Astrocyte of the hippocampus (primary cell): ENCODE measurements around the gene SUSD4.

Experiments
- DNase-seq: peaks from one replicate; pipeline ENCODE4 v3.0.0; 2011; ENCODE audit warnings: low read depth, low spot score

The SUSD4 gene

DNA sequence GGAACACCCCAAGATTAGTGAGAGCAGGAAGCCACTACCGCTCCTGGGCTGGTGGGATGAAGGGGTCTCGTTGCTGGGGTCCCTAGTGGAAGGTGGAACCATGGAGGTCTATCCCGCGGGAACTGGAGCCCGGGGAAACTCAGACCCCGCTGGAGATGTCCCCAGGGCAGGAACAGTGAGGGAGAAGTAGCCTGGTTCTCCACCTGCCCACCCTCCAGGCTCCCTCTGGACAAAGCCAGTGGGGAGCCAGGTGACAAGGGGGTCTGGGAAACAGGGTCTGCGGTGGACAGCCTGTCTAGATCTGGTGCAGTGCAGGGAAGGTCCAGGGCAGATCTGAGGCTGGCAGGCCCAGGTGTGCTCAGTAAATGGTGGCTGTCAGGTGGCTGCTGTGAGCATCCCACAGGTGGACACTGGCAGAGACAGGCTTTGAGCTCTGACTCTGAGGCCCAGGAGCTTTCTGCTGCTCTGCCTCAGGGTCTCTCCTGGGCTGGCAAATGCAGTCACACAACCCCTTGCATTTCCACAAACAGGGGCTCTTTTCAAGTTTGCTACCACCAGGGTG is 132.9 kb downstream of the SUSD4 start:
- DNase-seq: peak; percentile 7

DNA sequence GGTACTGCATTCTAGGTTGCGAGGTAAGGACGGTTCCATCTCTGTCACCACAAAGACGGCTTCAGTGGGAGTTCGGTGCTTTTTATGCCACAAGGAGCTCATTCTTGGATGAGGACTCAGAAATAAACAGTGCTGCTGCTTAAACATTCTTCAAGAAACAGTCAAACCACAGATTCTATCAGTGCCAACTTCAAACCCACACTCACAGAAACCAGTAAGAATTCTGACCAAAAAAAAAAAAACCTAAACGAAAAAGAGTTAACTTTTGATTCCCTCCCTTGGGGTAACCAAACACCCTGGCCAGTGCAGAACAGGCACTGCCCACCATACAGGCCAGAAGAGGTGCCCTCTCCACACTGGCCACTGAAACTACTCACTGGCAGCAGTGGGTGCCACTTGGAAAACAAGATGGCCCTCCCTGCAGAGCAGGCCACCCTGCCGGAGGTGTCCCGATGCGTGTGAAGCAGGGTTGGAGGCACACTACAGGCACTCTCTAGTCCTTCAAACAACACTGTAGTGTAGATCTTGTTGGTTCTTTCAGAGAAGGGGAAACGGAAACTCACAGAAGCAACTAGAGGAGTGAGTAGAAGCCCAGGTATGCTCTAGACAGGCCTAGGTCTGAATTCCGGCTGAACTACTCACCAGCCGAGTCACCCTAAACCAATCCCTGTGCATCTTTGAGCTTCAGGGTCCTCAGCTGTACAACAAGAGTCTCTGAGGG is 133.7 kb downstream of the SUSD4 start:
- DNase-seq: peak; percentile 90

DNA sequence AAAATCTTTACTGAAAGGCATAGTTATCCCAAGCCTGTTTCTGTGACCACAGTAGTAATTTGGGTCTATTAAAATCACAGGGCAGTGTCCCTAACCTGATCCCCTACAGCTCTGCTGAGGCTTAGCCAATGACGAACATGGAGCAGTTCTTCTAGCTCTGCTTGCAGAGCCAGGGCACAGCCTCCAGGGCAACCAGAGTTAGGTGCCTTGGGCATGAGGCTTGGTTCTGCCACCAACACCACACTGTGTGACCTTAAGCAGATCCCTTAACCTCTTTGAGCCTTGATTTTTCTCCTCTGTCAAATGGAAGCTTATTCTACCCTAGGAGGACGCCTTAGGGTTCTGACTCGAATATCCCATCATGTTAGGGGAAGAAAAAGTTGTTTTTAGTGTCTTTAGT is 134.2 kb downstream of the SUSD4 start:
- DNase-seq: no peak

DNA sequence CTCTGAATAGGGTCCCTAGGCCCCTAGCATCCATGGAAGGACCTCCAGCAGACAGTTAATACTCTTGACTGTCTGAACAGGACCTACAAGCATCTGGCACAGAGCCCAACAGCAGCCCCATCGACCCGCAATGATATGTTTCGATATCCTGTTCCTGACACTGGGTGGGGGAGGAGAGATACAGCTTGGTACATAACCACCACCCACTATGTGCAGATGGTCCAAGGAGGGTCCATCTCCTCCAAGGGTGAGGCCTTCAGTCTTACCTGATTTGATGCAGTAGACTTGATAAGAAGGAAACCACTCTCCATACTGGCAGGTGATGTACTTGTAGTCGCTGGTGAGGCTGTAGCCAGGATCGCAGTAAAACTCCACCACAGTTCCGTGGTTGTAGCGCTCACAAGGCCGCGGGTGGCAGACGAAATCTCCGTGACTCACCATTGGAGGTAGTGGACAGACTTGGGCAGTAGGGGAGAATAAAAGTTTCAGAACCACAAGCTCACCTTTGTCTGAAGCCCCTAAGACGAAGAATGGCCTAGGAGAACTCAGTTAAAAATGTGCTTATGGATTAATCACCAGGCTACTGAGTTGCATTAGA is 134.9 kb downstream of the SUSD4 start:
- DNase-seq: peak; percentile 17

DNA sequence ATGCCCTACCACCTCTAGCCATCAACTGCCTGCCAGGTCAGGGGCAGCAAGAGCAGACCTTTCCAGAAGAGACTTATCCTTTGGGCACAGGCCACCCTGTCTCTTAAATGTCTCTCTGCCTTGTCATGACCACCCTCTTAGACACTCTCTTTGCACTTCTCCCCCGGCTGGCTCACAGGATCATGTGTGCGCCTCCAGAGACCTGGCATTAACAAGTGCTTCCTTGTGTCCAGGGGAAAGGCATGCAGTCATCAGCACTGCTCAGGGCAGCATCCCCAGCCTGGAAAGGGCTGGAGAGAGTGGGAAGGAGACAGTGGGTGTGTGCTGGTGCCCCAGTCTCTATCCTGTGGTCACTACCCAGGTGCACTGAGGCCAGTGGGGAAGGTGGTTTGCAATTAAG is 135.8 kb downstream of the SUSD4 start:
- no peak for DNase-seq

DNA sequence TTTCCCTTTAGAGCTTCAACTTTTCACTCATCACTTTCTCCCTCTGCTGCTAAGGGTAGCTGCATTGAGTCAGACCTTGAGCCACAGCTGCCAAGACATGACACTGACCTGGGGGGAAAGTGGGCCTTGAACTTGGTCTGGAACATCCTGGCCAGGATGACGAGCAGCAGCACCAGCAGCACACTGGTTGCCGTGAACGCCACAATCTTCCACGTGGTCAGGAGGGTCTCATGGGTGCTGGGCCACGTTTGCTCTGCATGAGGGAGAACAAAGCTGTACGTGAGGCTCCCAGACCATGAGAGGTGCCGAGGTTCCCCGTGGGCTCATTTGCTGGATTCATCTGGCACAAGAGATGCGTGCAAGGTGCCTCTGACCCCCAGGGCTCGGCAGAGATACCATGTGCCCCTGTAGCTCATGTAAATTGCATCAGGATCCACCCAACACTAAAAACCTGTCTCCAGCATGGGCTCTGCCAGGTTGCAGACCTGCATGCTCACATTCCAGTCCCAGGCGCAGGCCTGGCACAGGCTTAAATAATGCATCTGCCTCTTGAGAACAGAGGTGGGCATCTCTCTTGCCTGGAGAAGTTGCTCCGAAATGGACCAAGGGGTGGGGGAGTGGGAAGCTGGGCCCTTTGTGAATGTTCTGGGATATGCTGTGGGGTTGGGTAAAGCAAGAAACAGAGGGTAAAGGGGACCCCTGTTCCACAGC is 136.3 kb downstream of the SUSD4 start:
- no peak for DNase-seq

DNA sequence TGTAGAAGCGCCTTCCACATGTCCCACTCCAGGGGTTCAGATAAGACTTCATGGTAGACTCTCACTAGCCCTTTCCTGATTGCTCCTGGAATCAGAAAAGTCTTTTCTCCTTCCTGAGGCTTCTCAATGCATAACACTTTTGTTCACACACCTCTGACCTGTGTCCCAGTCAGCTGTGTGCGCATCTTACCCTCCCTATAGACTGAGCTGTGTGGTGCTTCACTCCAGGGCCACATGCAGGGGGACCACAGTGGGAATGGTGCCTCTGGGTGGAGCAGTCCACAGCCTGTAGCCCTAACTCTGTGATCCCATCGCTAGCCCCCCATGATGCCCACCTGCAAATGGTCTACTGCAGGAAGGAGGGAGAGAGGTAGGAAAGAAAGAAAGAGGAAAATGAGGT is 136.9 kb downstream of the SUSD4 start:
- no peak for DNase-seq

DNA sequence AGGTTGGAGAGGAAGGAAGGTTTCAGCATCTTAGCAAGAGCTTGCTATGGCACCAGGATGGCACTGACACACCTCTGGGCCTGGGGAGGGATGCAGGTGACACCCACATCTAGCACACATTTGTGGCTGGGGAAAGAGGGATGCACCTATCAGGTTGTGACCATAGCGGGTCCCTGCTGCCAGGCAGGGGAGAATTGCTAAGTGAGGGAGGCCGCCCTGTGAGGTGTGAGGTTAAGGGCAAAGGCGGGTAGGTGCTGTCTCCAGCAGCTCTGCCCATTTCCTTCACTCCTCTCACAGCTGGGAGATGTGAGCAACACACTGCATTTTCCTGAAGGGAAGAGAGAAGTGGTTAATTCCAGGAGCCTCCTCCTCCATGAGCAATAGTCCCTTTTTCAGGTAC is 137.7 kb downstream of the SUSD4 start:
- DNase-seq: no peak

DNA sequence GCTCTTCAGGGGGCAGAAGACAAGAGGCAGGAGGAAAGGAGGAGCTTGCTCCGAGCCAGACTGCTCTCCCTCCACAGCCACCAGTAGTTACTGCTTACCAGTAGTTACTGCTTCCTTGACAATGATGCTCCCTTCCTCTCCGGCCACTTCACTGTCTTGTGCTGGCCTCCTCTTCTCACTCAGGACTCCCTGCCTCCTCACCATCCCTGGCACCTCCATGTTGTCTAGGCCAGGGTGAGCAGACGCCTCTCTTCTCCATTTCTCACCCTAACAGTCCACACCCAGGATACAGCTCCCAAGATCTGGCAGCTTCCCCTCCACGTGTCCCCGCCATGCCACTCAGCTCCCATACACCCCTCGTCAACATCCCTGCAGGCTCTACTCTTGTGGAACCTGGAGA is 138.5 kb downstream of the SUSD4 start:
- DNase-seq: no peak

DNA sequence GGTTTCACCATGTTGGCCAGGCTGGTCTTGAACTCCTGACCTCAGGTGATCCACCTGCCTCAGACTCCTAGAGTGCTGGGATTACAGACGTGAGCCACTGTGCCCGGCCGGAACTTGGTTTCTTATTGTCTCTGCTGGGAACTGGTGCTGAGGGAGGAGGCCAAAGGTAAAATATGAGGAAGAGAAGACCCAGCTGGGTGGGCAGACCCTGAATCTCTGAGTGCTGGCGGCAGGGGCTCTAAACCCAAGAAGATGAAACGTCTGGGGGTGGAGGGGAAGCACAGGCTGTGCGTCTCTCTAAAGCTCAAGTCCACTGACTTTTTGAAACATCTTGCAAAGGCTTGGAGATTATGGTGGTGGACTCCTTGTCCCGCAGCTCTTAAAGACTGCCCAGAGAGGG is 138.9 kb downstream of the SUSD4 start:
- no peak for DNase-seq

DNA sequence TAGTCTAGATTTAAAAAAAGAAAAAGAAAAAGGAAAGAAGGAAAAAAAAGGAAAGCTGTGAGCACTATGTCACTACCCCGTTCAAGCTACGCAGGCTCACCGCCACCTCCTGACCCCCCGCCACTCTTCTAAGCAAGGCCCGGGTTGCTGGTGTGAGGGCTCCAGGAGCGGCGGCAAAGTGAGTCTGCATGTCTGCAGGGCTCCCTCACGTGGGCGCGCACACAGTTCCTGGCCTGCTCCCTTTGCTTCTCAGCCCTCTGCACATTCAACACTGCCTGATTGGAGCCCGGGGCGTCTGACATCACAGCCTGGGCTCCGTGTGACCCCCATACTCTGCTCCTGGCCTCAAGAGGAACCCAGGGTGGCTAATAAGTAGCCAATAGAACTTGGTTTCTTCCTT is 139.5 kb downstream of the SUSD4 start:
- DNase-seq: no peak

DNA sequence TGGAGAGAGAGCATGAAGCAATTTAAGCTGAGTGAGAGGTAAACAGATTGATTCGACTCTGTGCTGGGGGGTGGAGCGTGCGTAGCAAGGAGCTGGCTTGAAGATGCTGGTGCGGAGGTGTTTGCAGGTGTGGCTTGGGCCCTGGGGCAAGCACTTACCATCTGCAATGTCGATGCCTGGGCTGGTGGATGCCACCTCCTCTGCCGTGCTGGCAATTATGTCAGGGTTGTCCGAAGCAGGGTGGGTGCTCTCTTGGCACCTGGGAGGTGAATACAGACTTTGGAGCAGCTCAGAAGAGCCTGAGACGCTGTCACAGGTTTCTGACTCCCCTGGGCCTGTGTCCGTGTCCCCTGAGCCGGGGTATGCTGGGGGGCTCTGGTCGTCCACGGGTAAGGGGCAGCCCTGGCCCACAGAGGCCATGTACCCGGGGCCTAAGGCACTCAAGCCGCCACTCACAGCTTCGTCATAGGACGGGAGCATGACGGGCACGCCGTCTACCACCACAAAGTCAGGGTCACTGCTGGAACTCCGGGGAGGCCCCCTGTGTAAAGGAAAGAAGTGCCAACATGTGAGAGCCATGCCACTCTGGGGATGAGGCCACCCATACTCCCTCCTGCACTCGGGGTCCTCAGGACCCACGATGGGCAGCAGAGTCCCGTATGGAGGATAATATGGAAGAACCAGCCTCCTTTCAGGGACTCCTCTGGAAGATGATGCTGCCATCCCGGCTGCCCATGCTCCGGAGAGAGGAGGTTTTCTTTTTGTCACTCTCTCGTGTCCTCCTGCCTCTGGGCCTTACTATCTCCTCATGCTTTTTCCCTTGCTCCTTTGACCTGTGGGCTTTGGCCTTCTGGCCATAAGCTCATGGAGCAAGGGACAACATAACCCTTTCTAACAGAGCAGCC is 140.6 kb downstream of the SUSD4 start:
- DNase-seq: no peak

DNA sequence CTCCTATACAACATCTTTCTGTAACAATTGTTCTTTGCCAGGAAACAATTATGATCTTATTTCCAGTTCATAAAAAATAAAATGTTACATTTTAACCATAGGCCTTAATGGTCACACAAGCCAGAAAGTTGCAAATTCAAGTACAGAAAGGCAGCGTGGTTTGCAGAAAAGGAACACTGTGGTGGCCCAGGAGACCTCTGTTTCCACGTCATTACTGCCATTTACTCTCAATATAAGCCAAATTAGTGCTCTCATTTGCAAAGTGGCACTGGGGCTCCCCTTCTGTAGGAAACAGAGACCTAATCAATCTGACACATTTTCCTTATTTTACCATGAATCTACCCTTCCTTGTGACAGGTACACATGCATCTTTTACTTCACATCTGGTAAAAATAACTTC is 141.6 kb downstream of the SUSD4 start:
- no peak for DNase-seq

DNA sequence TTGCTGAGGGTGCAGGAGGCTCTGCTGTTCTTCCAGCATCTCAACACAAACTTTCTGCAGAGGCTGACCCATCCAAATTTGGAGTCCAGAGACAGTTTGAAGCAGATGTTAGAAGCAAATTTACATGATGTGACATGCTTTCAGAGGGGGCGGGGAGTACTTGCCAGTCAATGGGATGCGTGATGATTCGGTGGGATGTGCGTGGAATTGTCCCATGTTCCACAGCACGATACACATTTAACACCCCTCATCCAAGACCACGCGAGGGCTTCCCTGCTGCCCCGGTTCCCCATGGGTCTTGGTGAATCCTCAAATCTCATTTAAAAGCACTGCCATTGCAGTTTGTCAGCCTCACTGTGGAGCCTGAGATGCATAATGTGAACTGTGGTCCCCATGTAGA is 142.3 kb downstream of the SUSD4 start:
- no peak for DNase-seq

DNA sequence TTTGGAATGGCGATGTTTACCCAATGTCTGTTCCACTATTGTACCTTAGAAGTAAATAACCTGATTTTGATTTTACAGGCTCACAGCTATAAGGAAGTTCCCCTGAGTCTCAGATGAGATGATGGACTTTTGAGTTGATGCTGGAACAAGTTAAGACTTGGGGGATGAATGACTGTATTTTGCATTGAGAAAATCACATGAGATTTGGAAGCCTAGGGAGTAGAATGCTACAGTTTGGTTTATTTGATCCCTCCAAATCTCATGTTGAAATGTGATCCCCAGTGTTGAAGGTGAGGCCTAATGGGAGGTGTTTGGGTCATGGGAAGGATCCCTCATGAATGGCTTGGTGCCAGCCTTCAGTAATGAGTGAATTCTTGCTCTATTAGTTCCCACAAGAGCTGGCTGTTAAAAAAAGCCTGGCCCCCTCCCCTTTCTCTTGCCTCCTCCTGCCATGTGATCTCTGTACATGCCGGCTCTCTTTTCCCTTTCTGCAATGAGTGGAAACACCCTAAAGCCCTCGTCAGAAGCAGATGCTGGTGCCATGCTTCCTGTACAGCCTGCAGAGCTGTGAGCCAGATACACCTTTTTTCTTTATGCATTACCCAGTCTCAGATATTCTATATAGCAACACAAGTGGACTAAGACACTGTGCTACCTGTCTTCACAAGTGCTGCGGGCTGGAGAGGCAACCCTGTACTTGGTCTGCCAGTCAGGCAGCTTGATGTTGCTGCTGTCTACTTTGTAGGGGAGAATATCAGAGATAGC is 143.9 kb downstream of the SUSD4 start:
- DNase-seq: no peak

DNA sequence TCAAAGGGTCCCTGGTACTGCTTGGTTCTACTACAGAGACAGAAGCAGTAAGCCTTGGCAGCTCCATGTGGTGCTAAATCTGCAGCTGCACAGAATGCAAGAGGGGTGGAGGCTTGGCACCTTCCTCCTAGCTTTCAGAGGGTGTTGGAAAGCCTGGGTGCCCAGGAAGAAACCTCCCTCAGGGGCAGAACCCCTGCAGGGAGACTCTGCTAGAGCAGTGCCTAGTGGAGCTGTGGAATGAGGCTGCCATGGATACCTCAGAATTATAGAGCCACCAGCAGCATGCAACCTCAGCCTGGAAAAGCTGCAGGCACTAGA is 144.7 kb downstream of the SUSD4 start:
- DNase-seq: no peak

DNA sequence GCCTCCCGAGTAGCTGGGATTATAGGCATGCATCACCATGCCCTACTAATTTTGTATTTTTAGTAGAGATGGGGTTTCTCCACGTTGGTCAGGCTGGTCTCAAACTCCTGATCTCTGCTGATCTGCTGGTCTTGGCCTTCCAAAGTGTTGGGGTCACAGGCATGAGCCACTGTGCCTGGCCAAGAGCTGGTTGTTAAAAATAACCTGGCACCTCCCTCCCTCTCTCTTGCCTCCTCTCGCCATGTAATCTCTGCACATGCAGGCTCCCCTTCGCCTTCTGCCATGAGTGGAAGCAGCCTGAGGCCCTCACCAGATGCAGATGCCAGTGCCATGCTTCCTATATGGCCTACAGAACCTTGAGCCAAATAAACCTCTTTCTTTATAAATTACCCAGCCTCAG is 146.2 kb downstream of the SUSD4 start:
- no peak for DNase-seq

DNA sequence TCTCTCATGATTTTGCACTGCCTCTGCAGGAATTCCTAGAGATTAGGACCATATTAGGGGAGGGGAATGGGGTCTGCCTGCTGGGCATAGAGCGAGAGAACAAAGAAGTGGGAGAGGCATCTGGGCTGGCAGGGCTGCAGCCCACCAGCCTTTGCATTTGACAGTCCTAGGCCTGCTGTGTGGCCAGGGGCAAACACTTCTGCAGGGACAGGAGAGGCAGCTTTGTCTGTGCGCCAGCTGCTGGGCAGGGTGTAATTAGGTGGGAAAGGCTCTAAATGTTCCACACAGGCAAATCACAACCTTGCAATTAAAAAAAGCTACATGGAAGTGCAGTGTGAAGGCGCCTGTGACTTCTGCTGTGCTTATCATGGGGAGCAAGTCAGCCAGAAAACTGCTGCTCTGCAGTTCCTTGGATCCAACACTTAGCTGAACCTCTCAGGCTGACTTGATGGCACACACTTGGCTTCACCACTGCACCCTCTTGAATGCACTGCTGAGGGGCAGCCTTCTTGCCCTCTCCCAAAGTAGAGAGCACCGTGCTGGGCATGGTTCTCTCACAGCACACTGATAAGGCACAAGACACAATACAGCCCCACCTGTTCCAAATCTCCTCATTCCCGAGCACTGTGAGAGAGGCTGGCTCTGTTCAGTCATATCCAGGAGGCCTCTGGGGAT is 147.3 kb downstream of the SUSD4 start:
- DNase-seq: no peak

DNA sequence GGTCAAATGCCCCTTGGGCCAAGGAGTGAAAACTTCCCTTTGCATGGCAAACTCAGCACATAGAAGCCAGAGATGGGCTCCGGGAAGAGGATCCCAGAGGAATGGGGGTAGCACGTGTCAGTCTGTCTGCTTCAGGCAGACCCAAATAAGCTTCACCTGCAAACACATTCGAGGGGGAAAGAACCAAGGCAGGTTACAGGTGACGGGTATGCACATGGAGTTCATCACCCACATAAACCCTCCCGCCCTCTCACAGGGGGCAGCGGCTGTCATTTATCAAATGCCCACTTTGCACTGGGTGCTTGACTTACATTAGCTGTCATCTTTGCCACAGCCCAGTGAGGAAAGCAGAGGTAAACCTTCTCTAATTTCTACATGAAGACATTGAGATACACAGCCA is 147.9 kb downstream of the SUSD4 start:
- no peak for DNase-seq

DNA sequence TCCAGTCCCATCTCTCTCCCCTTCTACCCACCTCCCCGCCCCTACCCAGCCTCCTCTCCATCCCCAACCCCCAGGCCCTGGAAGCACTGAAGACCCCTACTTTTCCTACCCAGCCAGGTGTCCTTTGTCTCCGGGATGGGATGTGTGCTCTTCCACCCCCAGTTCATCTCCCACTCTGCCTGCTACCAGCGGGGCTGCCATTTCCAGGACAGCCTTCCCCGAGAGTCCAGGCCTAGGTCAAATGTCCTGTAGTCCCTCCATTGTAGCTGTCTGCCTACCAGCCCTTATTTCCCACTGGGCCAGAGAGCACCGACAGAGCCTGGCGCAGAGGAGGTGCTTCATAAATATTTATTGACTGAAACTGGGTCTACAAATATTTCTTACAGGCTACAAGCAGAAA is 148.9 kb downstream of the SUSD4 start:
- no peak for DNase-seq
